ENCODE results near the gene NKAIN2.
"Not testable (repeated sequence)": the region's sequence is repeated elsewhere in the genome, so short reads cannot be mapped to it uniquely, and the experiment has no call there.

NKAIN2 gene

DNA sequence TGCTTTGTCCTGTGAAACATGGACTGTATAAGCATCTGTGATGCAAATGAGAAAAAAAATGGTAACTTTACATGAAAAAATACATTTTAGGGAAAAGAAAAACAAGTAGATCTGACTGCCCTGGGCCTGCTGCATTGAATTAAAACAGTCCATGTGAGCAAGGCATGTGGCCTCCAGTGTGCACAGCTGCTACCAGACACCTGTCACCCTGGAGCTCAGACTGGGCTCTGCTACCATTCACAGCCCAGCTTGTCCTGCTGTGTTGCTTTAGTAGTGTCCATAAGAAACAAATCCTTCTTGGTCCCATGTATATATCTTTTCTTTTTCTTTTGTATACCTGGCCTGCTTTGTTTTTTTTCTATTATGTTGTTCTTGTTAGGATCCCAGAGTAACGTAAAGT is 315.9 kb downstream of the NKAIN2 start:
- DNase-seq = no peak

GRCh38 chr6:124123617-124124209 is 320.0 kb downstream of the NKAIN2 start:
- no peak for DNase-seq

DNA sequence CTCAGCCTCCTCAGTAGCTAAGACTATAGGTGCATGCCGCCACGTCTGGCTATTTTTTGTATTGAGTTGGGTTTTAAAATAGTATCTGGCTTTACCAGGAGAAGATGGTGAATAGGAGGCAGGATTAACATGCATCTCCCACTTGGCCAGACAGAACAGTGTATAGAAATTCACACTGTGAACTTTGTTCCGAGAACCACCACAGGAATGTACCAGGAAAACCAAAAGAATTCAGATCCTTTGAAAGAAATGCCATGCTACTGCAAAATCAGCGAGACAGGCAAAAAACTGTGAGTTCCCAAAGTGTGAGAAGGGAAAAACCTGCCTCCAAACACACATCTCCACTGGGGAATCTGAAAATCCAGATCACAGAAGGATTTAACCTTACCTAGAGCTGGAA is 327.6 kb downstream of the NKAIN2 start:
- no peak for DNase-seq

- DNase-seq = no peak
Measured at GRCh38 chr6:124131779-124132178, 328.1 kb downstream of the NKAIN2 start.

- DNase-seq = no peak
Measured at GRCh38 chr6:124132256-124132655, 328.6 kb downstream of the NKAIN2 start.

DNA sequence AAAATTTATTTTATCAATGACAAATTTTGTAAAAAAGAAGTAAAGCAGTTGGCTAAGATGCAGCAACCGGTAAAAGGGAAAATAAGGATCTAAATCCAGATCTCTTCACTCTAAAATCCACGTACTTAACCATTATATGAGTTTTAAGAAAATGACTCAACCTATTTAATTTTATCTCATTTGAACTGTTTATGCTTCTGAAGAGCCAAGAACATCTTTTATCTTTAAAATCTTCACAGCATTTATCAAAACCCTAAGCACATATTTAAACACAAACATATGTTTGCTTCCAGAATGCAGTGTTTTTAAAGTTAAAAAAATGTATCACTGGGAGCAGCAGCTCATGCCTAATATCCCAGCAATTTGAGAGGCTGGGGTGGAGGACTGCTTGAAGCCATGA is 339.2 kb downstream of the NKAIN2 start:
- DNase-seq = no peak

GRCh38 chr6:124143435-124143834 is 339.8 kb downstream of the NKAIN2 start:
- DNase-seq = no peak

- DNase-seq = no peak
Measured at GRCh38 chr6:124147621-124148020, 344.0 kb downstream of the NKAIN2 start.

- DNase-seq = no peak
Measured at GRCh38 chr6:124148236-124148957, 344.7 kb downstream of the NKAIN2 start.

DNA sequence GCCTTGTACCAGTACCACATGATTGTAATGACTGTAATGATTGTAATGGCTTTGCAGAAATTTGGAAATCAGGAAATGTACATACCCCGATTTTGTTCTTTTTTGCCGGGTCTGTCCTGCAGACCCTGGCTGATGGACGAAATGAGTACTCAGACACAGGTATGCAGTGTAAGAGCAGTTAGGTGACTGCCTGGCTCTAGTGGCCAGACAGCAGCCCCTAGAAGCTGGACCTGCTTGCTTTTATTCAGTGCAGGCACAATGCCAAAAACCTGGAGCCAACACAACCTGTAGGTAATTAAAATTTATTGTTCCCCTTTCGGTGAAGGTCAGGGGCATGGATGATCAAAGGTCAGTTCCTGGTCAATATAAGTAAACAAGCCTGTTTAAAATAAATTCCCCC is 346.0 kb downstream of the NKAIN2 start:
- no peak for DNase-seq

GRCh38 chr6:124158024-124158423 is 354.4 kb downstream of the NKAIN2 start:
- DNase-seq = no peak

- DNase-seq = no peak
Measured at GRCh38 chr6:124163676-124164075, 360.0 kb downstream of the NKAIN2 start.

- DNase-seq = no peak
Measured at GRCh38 chr6:124164343-124164742, 360.7 kb downstream of the NKAIN2 start.

DNA sequence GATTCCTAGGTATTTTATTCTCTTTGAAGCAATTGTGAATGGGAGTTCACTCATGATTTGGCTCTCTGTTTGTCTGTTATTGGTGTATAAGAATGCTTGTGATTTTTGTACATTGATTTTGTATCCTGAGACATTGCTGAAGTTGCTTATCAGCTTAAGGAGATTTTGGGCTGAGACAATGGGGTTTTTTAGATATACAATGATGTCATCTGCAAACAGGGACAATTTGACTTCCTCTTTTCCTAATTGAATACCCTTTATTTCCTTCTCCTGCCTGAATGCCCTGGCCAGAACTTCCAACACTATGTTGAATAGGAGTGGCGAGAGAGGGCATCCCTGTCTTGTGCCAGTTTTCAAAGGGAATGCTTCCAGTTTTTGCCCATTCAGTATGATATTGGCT is 363.6 kb downstream of the NKAIN2 start:
- not testable (repeated sequence) for DNase-seq

GRCh38 chr6:124190256-124190655 is 386.6 kb downstream of the NKAIN2 start:
- no peak for DNase-seq

DNA sequence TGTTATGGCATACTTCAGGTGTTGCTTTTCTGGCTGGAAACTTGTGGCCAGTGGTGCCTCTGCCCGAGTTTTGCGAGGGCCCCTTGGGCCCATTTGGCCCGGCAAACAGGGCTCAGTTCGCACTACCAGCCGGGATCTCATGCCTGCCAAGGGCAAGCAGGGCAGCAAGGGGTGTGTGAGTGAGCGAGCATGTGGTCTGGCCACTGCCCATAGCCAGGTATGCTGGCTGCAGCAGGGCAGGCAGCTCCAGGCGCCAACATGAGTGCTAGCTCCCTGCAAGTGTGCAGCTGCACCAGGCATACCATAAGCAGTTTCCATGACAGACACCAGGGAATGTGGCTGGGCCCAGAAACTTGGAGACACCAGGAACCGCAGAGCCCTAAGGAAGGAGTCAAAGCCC is 389.5 kb downstream of the NKAIN2 start:
- DNase-seq = no peak

DNA sequence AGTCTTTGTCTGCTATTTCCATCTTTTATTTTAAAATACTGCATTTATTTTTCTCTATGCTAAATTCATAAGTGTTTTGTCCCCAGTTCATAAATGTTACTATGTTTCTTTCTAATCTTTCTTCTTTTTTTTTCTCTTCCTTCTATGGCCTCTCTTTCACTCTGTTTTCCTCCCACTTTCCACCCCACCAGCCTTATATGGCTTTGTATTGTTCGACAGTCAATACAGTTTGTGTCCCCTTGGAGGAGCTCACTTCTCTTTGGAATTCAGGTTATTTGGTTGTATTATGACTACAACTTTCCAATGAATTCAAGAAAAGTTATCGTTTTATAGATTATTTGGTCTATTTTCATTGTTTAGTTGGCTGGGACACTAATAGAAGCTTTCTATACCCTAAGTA is 393.5 kb downstream of the NKAIN2 start:
- DNase-seq = no peak

DNA sequence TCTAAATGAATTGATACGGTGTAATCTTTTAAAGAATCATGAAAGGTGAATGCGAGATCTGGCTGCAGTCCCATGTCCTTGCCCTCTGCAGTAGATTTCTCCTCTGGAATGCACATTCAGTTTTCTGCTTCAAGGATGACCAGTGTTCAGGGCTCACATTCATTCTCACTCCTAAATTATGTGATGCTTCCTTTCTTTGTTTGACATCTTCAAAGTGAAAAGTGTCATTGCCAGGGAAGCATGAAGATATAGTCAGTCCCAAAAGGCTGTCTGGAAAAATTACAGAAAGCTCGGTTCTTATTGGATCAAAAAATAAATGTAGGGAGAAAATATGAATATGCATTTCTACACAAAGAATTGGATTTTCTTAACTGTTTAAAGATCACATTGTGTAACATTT is 395.6 kb downstream of the NKAIN2 start:
- no peak for DNase-seq

DNA sequence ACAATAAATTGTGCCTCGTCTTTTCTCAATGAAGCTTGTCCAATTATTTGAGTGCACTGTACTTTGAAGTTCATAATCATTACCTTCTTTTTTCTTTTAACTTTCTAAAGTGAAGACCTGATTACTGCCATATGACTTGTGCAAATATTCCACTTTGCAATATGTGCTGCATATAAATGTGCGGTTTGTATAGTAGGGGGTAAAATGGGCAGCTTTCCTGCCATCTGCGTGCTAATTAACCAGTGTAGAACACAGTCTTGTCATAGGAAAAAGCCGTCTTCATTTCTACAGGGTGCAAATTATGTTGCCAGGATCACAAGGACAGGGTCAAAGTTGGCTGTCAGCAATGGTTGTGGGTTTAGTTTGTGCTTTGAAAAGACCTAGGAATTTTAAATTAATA is 397.0 kb downstream of the NKAIN2 start:
- no peak for DNase-seq

DNA sequence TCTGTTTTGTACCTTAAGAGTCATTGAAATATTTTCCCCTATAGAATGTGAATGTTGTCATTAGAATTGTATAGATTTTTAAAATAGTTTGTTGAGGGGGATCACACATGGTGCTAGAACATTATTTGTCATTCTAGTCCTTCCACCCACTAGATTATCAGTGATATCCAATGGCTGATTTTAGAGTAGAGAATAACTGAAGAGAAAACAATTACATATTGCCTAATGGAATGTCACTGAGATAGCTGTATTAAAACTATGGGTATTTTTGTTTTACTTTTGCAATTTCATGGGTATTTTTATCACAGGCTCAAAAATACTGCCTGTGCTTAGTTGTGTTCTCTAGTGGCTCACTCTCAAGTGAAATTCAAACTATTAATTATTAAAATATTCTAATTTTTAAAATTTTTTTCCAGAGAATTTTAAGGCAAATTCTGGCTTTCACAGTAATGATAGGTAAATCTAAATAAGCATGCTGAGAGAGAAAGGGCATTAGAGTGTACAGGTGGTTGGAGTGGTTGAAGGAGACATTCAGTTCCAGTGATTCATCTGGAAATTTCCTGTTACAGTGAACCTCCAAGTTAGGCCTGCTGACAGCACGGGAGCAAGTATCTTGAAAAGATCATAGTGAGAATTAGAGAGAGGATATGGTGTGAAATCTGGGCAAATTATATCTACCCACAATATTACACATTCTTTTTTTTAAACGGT is 399.6 kb downstream of the NKAIN2 start:
- DNase-seq = no peak

GRCh38 chr6:124203812-124204167 is 400.1 kb downstream of the NKAIN2 start:
- no peak for DNase-seq

- no peak for DNase-seq
Measured at GRCh38 chr6:124205921-124206320, 402.3 kb downstream of the NKAIN2 start.

GRCh38 chr6:124223611-124224345 is 420.1 kb downstream of the NKAIN2 start:
- no peak for DNase-seq

- DNase-seq = no peak
Measured at GRCh38 chr6:124226396-124226795, 422.7 kb downstream of the NKAIN2 start.

Measured in KG1 (cell line).